Measurements from ENCODE around the gene PRR5L.

GRCh38 chr11:36373016-36374010 lies 77.2 kb downstream of the PRR5L start:
- TF ChIP-seq CTCF (conservative IDR thresholded peaks at IDR 0.05 in 1 of 2, IDR thresholded peaks at IDR 0.05 in 1 of 2; ENCODE audit: extremely low read depth in 1 of 2, insufficient read depth in 1 of 2, low read depth in 1 of 2, low read length in 2 of 2): no peak
- TF ChIP-seq EZH2 (IDR thresholded peaks at IDR 0.05; ENCODE audit: borderline replicate concordance, low read length): no peak

Measured in mammary epithelial cell (primary cell).